ENCODE results near the gene SLC51A.

DNA sequence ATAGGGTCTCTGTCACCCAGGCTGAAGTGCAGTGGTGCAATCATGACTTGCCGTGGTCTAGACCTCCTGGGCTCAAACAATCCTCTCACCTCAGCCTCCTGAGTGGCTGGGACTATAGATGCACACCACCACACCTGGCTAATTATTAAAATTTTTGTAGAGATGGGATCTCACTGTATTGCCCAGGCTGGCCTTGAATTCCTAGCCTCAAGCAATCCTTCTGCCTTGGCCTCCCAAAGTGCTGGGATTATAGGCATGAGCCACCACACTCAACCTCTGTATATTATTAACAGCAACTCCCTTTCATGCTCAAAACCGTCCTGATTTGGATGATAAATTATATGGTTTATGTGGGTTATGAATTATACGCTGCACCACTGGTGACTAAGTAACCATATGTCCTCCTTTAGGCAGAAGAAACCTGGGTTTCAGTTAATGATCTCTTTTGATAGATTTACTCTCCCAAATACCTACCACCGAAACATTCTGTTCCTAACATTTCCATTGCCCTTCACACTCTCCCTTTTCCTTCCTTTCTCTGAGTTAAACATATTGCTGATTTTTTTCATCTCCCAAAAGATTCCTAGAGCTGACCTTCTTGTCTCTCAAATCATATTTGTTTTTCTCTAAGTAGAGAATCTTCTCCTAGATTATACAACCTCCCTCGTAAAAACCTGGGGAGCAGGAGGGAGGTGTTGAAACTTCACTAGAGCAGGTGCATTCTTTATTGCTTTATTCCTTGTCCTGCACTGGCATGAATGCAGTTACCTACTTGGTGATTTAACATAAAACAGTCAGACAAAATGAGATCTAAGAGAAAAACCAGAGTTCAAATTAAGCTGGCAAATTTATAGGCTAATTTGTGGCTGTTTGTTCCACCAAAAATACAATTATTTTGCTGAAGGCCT is 38.3 kb downstream of the SLC51A start:
- no peak for TF ChIP-seq POLR2A (IDR thresholded peaks at IDR 0.05)
- no peak for TF ChIP-seq CTCF (IDR thresholded peaks at IDR 0.05)
